ENCODE results near the gene SYNGR2. TPM values are rescaled to one million over a fixed set of nuclear protein-coding genes. Genes with fewer than 3 reads are reported as not detected.

The SYNGR2 gene
- total and polyA plus RNA-seq, 9 of the 15 experiments (the other 6 are each of a cell fraction or from before 2014, with no cell fraction given): 1.4 to 173 (median 87.8) TPM

DNA sequence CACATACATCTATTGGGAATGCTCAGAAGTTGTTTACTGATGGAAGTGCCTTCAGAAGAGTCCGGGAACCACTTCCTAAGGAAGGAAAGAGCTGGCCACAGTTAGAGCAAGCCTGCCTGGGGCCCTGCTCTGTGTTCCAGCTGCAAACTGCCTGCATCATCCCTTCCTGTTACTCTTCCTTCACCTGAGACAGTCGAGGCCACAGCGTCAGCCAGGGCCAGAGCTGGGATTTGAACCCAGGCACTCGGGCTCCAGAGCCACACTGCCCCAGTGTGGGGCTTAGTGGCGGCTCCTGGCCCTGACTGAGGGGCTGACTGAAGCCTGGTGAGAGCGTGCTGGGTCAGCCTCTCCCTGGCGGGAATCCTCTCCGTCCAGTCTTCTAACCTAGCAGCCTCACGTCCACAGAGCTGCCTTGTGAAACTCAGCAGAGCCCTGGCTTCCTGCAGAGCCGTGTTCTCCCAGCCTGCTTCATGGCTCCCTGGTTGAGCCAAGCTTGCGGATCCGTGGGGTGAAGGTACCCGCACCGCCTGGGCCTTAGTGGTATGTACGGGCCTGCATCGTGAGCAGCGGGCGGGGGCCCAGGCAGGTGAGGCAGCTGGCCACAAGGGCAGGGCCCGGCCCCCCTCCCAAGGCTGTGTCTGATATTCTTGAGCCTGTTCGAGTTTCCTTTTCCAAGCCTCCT, 26.8 kb upstream of the SYNGR2 start (continued):
- TF ChIP-seq MTA1 (IDR thresholded peaks at IDR 0.05; ENCODE audit: borderline replicate concordance): no peak
- TF ChIP-seq, protein P1, sequence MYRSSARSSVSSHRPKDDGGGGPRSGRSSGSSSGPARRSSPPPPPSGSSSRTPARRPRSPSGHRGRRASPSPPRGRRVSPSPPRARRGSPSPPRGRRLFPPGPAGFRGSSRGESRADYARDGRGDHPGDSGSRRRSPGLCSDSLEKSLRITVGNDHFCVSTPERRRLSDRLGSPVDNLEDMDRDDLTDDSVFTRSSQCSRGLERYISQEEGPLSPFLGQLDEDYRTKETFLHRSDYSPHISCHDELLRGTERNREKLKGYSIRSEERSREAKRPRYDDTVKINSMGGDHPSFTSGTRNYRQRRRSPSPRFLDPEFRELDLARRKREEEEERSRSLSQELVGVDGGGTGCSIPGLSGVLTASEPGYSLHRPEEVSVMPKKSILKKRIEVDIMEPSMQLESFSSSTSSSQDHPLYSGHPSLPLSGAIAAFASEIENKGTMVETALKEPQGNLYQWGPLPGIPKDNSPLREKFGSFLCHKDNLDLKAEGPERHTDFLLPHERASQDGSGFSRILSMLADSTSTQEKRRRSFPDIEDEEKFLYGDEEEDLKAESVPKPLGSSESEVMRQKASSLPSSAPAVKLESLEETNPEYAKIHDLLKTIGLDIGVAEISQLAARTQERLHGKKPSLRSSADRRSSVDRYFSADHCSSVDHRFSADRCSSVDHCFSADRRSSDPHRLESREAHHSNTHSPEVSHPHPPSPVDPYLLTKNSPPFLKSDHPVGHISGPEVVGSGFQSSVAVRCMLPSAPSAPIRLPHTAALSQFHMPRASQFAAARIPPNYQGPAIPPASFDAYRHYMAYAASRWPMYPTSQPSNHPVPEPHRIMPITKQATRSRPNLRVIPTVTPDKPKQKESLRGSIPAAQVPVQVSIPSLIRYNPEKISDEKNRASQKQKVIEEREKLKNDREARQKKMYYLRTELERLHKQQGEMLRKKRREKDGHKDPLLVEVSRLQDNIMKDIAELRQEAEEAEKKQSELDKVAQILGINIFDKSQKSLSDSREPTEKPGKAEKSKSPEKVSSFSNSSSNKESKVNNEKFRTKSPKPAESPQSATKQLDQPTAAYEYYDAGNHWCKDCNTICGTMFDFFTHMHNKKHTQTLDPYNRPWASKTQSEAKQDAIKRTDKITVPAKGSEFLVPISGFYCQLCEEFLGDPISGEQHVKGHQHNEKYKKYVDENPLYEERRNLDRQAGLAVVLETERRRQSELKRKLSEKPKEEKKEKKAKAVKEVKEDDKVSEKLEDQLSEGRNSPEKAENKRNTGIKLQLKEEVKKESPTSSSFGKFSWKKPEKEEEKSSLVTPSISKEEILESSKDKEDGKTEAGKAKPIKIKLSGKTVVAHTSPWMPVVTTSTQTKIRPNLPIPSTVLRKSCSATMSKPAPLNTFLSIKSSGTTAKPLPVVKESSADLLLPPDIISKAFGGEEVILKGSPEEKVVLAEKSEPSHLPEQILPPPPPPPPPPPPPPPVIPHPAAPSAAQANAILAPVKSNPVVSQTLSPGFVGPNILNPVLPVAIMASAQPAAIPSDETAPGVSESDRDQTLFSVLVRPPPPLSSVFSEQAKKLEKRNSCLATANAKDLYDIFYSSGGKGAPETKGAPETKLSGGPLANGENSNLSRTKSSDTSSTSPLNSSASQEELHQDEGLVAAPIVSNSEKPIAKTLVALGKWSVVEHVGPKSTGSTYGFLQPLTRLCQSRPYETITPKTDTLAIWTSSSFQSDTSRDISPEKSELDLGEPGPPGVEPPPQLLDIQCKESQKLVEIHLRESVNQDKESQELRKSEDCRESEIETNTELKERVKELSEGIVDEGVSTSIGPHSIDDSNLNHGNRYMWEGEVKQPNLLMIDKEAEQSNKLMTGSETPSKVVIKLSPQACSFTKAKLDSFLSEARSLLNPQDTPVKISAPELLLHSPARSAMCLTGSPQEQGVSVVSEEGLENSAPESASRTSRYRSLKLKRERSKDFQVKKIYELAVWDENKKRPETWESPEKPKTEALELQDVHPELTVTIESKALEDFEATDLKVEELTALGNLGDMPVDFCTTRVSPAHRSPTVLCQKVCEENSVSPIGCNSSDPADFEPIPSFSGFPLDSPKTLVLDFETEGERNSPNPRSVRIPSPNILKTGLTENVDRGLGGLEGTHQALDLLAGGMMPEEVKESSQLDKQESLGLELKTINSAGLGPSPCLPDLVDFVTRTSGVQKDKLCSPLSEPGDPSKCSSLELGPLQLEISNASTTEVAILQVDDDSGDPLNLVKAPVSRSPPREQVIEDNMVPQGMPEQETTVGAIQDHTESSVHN (IDR thresholded peaks at IDR 0.05; ENCODE audit: borderline replicate concordance in 1 of 2, low read depth in 1 of 2): no peak

Data from K562 (cell line).